K562 (cell line): ENCODE measurements around the gene PINK1. TPM values are rescaled to one million over a fixed set of nuclear protein-coding genes. Genes with fewer than 3 reads are reported as not detected.

ENCODE experiments used
- ATF1 ChIP-seq, 2 experiments: fragments of 450-650 bp in 1 of 2; IDR thresholded peaks; 2 replicates each; pipeline ENCODE4 v1.6.1; 2016; ENCODE audit warnings: missing compliant biosample characterization in 1 of 2, missing genetic modification characterization in 1 of 2
- CREB1 ChIP-seq, 2 experiments: sonication (generic) in 1 of 2; formaldehyde crosslinking in 1 of 2; IDR thresholded peaks; 2 replicates each; pipeline versions ENCODE4 v1.6.1 to v1.8.0; 2012 to 2022; ENCODE audit warnings: inconsistent platforms in 1 of 2, mild to moderate bottlenecking in 1 of 2, missing genetic modification reagents in 1 of 2, moderate library complexity in 1 of 2
- E2F4 ChIP-seq: sonication (generic); formaldehyde crosslinking; IDR thresholded peaks from 2 replicates; pipeline ENCODE4 v1.8.0; 2022; ENCODE audit warnings: mild to moderate bottlenecking, low read depth, missing genetic modification reagents
- HCFC1 ChIP-seq: IDR thresholded peaks from 2 replicates; pipeline ENCODE4 v1.6.1; 2012; ENCODE audit warnings: low read depth, low read length, improper control_type of control experiment
- MXI1 ChIP-seq: IDR thresholded peaks from 2 replicates; pipeline ENCODE4 v1.6.1; 2011; ENCODE audit warnings: low read depth, mild to moderate bottlenecking, improper control_type of control experiment, low read length
- NR4A1 ChIP-seq, 2 experiments: fragments of 250-450 bp in 1 of 2; fragments of 450-650 bp in 1 of 2; sonication (Bioruptor Pico) in 1 of 2; IDR thresholded peaks; 2 replicates each; pipeline versions ENCODE4 v1.4.0 to v1.6.1; 2016 to 2020; ENCODE audit warnings: mild to moderate bottlenecking in 2 of 2, missing compliant biosample characterization in 1 of 2, missing genetic modification characterization in 1 of 2, moderate library complexity in 1 of 2
- POLR2G ChIP-seq: fragments of 200-400 bp; formaldehyde crosslinking; IDR thresholded peaks from 2 replicates; pipeline ENCODE4 v1.6.1; 2017; ENCODE audit warnings: low read depth, mild to moderate bottlenecking, antibody characterized with exemption, low read length, moderate library complexity
- PRDM10 ChIP-seq: fragments of 450-650 bp; IDR thresholded peaks from 2 replicates; pipeline ENCODE4 v1.6.1; 2018; ENCODE audit not compliant: partially characterized antibody
- PREB ChIP-seq: sonication (generic); formaldehyde crosslinking; IDR thresholded peaks from 2 replicates; pipeline ENCODE4 v1.8.1; 2023; ENCODE audit warnings: mild to moderate bottlenecking, missing genetic modification reagents
- PYGO2 ChIP-seq: fragments of 450-650 bp; IDR thresholded peaks from 2 replicates; pipeline ENCODE4 v1.6.1; 2016; ENCODE audit warnings: mild to moderate bottlenecking, missing genetic modification characterization, moderate library complexity, missing compliant biosample characterization
- RBBP5 ChIP-seq: fragments of 200-600 bp; sonication (generic); IDR thresholded peaks from 2 replicates; pipeline ENCODE4 v1.6.1; 2012; ENCODE audit warnings: borderline replicate concordance, mild to moderate bottlenecking, low read length, control low read depth, inconsistent platforms; ENCODE audit not compliant: insufficient read depth, poor library complexity, severe bottlenecking
- SMARCA4 ChIP-seq: fragments of 450-650 bp; IDR thresholded peaks from 2 replicates; pipeline ENCODE4 v1.6.1; 2016
- SP1 ChIP-seq: sonication (generic); formaldehyde crosslinking; IDR thresholded peaks from 2 replicates; pipeline ENCODE4 v1.8.1; 2022; ENCODE audit warnings: mild to moderate bottlenecking, missing genetic modification reagents
- SPI1 ChIP-seq: IDR thresholded peaks from 2 replicates; pipeline ENCODE4 v1.6.1; 2011; ENCODE audit warnings: low read depth, low read length, control low read depth, borderline replicate concordance
- SRF ChIP-seq, 2 experiments: fragments of 250-450, 450-650 bp in 1 of 2; sonication (Bioruptor Pico) in 1 of 2; sonication (generic) in 1 of 2; formaldehyde crosslinking; IDR thresholded peaks; 2 replicates each; pipeline versions ENCODE4 v1.5.0 to v1.5.1; 2020 to 2022; ENCODE audit warnings: mild to moderate bottlenecking in 1 of 2, missing genetic modification reagents in 1 of 2
- ZNF12 ChIP-seq: sonication (generic); formaldehyde crosslinking; IDR thresholded peaks from 2 replicates; pipeline ENCODE4 v1.4.0; 2020; ENCODE audit warnings: mild to moderate bottlenecking, missing genetic modification reagents
- ZNF174 ChIP-seq: fragments of 250-450 bp; sonication (Bioruptor Pico); IDR thresholded peaks from 2 replicates; pipeline ENCODE4 v1.4.0; 2020; ENCODE audit warnings: mild to moderate bottlenecking
- ZNF212 ChIP-seq: fragments of 450-650 bp; formaldehyde crosslinking; IDR thresholded peaks from 2 replicates; pipeline ENCODE4 v1.4.0; 2020; ENCODE audit warnings: mild to moderate bottlenecking
- ZNF644 ChIP-seq: fragments of 200-800 bp; sonication (Bioruptor generic); IDR thresholded peaks from 2 replicates; pipeline ENCODE4 v1.6.1; 2016; ENCODE audit warnings: low read depth, missing genetic modification characterization, missing compliant biosample characterization
- ZNF717 ChIP-seq: fragments of 250-450 bp; sonication (Bioruptor Pico); IDR thresholded peaks from 2 replicates; pipeline ENCODE4 v1.5.0; 2021
- polyA plus RNA-seq, 8 experiments: library from polyadenylated mRNA; depleted of rRNA in 4 of 8; stranded (reverse) in 5 of 8; unstranded in 3 of 8; fragments of >200 nt; fragmentation: Nextera tagmentation in 2 of 8; fragmentation: Illumina TruSeq in 1 of 8; extraction: Ambion mirVana in 2 of 8; extraction: Trizol in 1 of 8; gene quantifications; 2 replicates each; pipeline versions ENCODE4 v1.2.1 to v1.2.3, GENCODE V29; 2011 to 2014; ENCODE audit warnings: inconsistent platforms in 1 of 8, missing spikeins in 1 of 8
- total RNA-seq, 7 experiments: library from RNA; depleted of rRNA in 6 of 7; stranded (reverse); fragments of >200 nt in 6 of 7; fragmentation: Illumina TruSeq in 2 of 7; extraction: Trizol in 2 of 7; gene quantifications; 2 replicates each; pipeline versions ENCODE4 v1.2.1 to v1.2.3, GENCODE V29; 2011 to 2021; ENCODE audit warnings: low replicate concordance in 1 of 7

The PINK1 gene
- total and polyA plus RNA-seq, 9 of the 15 experiments (the other 6 are each of a cell fraction or from before 2014, with no cell fraction given) = 1.5 to 11.3 (median 6.8) TPM

GRCh38 chr1:20661207-20662109 lies 28.2 kb downstream of the PINK1 start, which contains the start of gene DDOST (continued):
- TF ChIP-seq PRDM10 (no peak), ATF1 (CRISPR knock-in tag; IDR thresholded peaks at IDR 0.05) (no peak), ATF1 (tag; IDR thresholded peaks at IDR 0.05) (peak; percentile 88), CREB1 (IDR thresholded peaks at IDR 0.05) (peak; percentile 67), CREB1 (CRISPR knock-in tag; IDR thresholded peaks at IDR 0.05) (no peak), HCFC1 (peak; percentile 81), SMARCA4 (0 out of 2 replicates have a peak, but pooled peaks have one; percentile 23), MXI1 (peak; percentile 62; the same call in 1 of the 2 replicates), ZNF644 (tag) (0 out of 2 replicates have a peak, but pooled peaks have one; percentile 60), ZNF717 (CRISPR knock-in tag) (no peak), ZNF12 (no peak), ZNF174 (no peak), SRF (CRISPR knock-in tag; IDR thresholded peaks at IDR 0.05) (peak in 1 of 2 experiments; percentile 91; a peak in 2 of 4 replicates), PREB (CRISPR knock-in tag) (no peak), PYGO2 (tag) (no peak), RBBP5 (peak; percentile 95), E2F4 (CRISPR knock-in tag) (no peak), SPI1 (peak; percentile 76; the same call in 1 of the 2 replicates), ZNF212 (CRISPR knock-in tag) (0 out of 2 replicates have a peak, but pooled peaks have one; percentile 54), POLR2G (peak; percentile 95), SP1 (CRISPR knock-in tag) (peak; percentile 95), NR4A1 (CRISPR knock-in tag; IDR thresholded peaks at IDR 0.05) (0 out of 2 replicates have a peak, but pooled peaks have one; percentile 14), NR4A1 (tag; IDR thresholded peaks at IDR 0.05) (no peak)
